ENCODE data around the gene RBFOX2. TPM values are rescaled to one million over a fixed set of nuclear protein-coding genes. Genes with fewer than 3 reads are reported as not detected.

RBFOX2 gene, protein sequence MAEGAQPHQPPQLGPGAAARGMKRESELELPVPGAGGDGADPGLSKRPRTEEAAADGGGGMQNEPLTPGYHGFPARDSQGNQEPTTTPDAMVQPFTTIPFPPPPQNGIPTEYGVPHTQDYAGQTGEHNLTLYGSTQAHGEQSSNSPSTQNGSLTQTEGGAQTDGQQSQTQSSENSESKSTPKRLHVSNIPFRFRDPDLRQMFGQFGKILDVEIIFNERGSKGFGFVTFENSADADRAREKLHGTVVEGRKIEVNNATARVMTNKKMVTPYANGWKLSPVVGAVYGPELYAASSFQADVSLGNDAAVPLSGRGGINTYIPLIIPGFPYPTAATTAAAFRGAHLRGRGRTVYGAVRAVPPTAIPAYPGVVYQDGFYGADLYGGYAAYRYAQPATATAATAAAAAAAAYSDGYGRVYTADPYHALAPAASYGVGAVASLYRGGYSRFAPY
- total RNA-seq: 127 and 173 TPM in 2 replicates
- 184 and 190 TPM in 2 replicates for polyA plus RNA-seq
- polyA plus RNA-seq (2012): 107 and 125 TPM in 2 replicates
- polyA minus RNA-seq (ENCODE audit: low replicate concordance): 147 and 168 TPM in 2 replicates

DNA sequence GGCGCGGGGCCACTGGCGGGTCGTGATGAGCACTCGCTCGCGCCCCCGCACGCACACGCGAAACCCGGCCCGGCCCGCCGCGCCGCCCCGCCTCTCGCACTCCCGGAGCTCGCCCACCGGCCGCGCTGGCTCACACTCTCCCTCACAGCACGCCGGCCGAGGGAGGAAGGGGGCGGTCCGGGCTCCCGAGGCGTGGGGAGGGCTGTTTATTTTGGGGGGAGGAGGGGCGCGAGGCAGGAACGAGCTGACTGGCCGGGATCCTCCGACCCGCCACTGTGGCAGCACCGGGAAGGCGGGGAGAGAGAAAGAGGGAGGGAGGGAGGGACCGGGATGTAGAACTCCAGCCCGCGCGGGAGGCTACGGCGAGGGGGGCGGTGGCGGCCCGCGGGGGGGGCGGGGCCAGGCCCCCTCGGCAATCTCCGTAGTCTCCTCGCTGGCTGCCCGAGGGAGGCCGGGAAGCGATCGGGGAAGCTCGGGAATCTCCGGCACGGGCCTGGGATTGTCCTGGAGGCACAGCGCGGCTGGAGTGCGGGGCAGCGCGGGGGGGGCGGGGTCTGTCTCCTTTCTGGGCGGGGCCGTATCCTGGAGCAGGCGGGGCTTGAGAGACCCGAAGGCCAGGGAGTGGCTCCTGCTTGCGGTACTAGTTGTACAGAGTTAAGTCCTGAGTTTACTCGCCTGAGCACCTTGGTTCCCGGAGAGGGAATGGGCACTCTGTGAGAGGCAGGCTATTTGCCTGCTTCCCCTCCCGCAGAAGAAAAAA, at the start of gene RBFOX2:
Gene RBFOX2, minus strand, starts transcription at position 179 of the 760 bp plus-strand sequence. CDS start 399 bp downstream, outside the sequence.
- peak within 1 kb of the TSS; percentile 92 for H3K4me2 ChIP-seq (ENCODE audit: extremely low read depth, insufficient read depth, low read length)
- H3K9ac ChIP-seq (ENCODE audit: insufficient read depth, low read length): peak within 1 kb of the TSS; percentile 81
- H3K27me3 ChIP-seq (ENCODE audit: control insufficient read depth, insufficient read depth, low read length): no peaks in the 10 kb centered on the region
- DNase-seq (ENCODE audit: low read depth in 2 of 2): peak; percentile 94 to 96
- no peak for TF ChIP-seq EZH2 (IDR thresholded peaks at IDR 0.05; ENCODE audit: low read length, missing control alignments)
- TF ChIP-seq, protein P1, sequence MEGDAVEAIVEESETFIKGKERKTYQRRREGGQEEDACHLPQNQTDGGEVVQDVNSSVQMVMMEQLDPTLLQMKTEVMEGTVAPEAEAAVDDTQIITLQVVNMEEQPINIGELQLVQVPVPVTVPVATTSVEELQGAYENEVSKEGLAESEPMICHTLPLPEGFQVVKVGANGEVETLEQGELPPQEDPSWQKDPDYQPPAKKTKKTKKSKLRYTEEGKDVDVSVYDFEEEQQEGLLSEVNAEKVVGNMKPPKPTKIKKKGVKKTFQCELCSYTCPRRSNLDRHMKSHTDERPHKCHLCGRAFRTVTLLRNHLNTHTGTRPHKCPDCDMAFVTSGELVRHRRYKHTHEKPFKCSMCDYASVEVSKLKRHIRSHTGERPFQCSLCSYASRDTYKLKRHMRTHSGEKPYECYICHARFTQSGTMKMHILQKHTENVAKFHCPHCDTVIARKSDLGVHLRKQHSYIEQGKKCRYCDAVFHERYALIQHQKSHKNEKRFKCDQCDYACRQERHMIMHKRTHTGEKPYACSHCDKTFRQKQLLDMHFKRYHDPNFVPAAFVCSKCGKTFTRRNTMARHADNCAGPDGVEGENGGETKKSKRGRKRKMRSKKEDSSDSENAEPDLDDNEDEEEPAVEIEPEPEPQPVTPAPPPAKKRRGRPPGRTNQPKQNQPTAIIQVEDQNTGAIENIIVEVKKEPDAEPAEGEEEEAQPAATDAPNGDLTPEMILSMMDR (conservative IDR thresholded peaks at IDR 0.05 in 1 of 2, IDR thresholded peaks at IDR 0.05 in 1 of 2; ENCODE audit: low read depth in 1 of 2, low read length in 2 of 2): no peak
- H2AFZ ChIP-seq (ENCODE audit: low read length): peak within 1 kb of the TSS; percentile 91
- H3K27ac ChIP-seq (ENCODE audit: insufficient read depth, low read length): peak within 1 kb of the TSS; percentile 76
- H3K79me2 ChIP-seq (ENCODE audit: control insufficient read depth, insufficient read depth, low read length): peaks cover 40% of the 10 kb centered on the region
- H3K4me1 ChIP-seq (ENCODE audit: control insufficient read depth, extremely low read depth, insufficient read depth, low read length): peaks cover 3% of the 10 kb centered on the region
- no peaks in the 10 kb centered on the region for H3K9me3 ChIP-seq (ENCODE audit: control insufficient read depth, insufficient read depth, low read depth, low read length)
- H4K20me1 ChIP-seq (ENCODE audit: control insufficient read depth, extremely low read depth, insufficient read depth, low read length): no peaks in the 10 kb centered on the region
- no peaks in the 10 kb centered on the region for H3K36me3 ChIP-seq (ENCODE audit: control insufficient read depth, insufficient read depth, low read length)
- H3K4me3 ChIP-seq (replicated peaks in 1 of 4; ENCODE audit: control extremely low read depth in 1 of 4, insufficient read depth in 1 of 4, low read depth in 3 of 4, low read length in 4 of 4): peak within 1 kb of the TSS; percentile 84 to 95 (median 88)

DNA sequence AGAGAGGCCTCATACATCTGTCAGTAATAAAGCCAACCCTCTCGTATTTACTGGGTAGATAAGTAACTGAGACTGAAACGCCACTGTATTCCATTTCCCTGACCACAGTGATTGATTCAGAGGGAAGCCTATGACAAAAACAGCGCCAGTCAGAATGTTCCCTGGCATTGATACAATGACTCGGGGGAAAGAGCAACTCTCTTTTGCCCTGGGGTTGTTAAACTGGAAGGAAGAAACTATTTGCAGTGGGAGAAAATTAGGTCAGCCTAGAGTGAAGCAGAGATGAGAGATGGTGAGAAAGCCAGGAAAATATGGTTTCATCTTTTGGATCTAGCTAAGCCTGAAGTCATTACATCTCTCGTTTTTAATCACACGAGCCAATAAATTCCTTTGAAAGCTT, 48.6 kb upstream of the RBFOX2 start:
- H3K4me1 ChIP-seq (ENCODE audit: control insufficient read depth, extremely low read depth, insufficient read depth, low read length): no peaks in the 10 kb centered on the region
- no peaks in the 10 kb centered on the region for H4K20me1 ChIP-seq (ENCODE audit: control insufficient read depth, extremely low read depth, insufficient read depth, low read length)
- DNase-seq (ENCODE audit: low read depth in 2 of 2): peak in 1 of 2 donors; percentile 40
- H3K79me2 ChIP-seq (ENCODE audit: control insufficient read depth, insufficient read depth, low read length): no peaks in the 10 kb centered on the region
- H3K27ac ChIP-seq (ENCODE audit: insufficient read depth, low read length): no peak overlapping the region
- no peak for TF ChIP-seq EZH2 (IDR thresholded peaks at IDR 0.05; ENCODE audit: low read length, missing control alignments)
- TF ChIP-seq, protein P1 (conservative IDR thresholded peaks at IDR 0.05 in 1 of 2, IDR thresholded peaks at IDR 0.05 in 1 of 2; ENCODE audit: low read depth in 1 of 2, low read length in 2 of 2): no peak
- no peaks in the 10 kb centered on the region for H3K27me3 ChIP-seq (ENCODE audit: control insufficient read depth, insufficient read depth, low read length)
- no peak overlapping the region for H3K4me3 ChIP-seq (replicated peaks in 1 of 4; ENCODE audit: control extremely low read depth in 1 of 4, insufficient read depth in 1 of 4, low read depth in 3 of 4, low read length in 4 of 4)
- H3K9ac ChIP-seq (ENCODE audit: insufficient read depth, low read length): no peak overlapping the region
- H3K4me2 ChIP-seq (ENCODE audit: extremely low read depth, insufficient read depth, low read length): no peak overlapping the region
- no peaks in the 10 kb centered on the region for H3K36me3 ChIP-seq (ENCODE audit: control insufficient read depth, insufficient read depth, low read length)
- no peak overlapping the region for H2AFZ ChIP-seq (ENCODE audit: low read length)
- no peaks in the 10 kb centered on the region for H3K9me3 ChIP-seq (ENCODE audit: control insufficient read depth, insufficient read depth, low read depth, low read length)

DNA sequence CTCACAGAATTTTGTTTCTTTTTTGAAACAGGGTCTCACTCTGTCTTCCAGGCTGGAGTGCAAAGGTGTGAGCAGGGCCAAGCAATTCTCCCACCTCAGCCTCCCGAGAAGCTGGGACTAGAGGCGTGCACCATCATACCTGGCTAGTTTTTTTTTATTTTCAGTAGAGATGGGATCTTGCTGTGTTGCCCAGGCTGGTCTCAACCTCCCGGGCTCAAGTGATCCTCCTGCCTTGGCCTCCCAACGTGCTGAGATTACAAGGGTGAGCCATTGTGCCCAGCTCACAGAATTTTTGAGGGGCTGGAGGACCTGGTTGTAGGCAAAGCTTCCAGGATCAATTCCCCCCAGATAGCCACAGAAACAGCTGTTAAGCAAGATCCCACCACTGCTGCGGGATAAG, 47.1 kb upstream of the RBFOX2 start:
- no peak for TF ChIP-seq EZH2 (IDR thresholded peaks at IDR 0.05; ENCODE audit: low read length, missing control alignments)
- TF ChIP-seq, protein P1 (conservative IDR thresholded peaks at IDR 0.05 in 1 of 2, IDR thresholded peaks at IDR 0.05 in 1 of 2; ENCODE audit: low read depth in 1 of 2, low read length in 2 of 2): no peak
- Histone ChIP-seq H3K27ac (ENCODE audit: insufficient read depth, low read length) (no peak overlapping the region), H3K9ac (ENCODE audit: insufficient read depth, low read length) (no peak overlapping the region), H3K4me1 (ENCODE audit: control insufficient read depth, extremely low read depth, insufficient read depth, low read length) (no peaks in the 10 kb centered on the region), H3K36me3 (ENCODE audit: control insufficient read depth, insufficient read depth, low read length) (no peaks in the 10 kb centered on the region), H2AFZ (ENCODE audit: low read length) (no peak overlapping the region), H3K79me2 (ENCODE audit: control insufficient read depth, insufficient read depth, low read length) (no peaks in the 10 kb centered on the region), H3K27me3 (ENCODE audit: control insufficient read depth, insufficient read depth, low read length) (no peaks in the 10 kb centered on the region), H4K20me1 (ENCODE audit: control insufficient read depth, extremely low read depth, insufficient read depth, low read length) (no peaks in the 10 kb centered on the region), H3K9me3 (ENCODE audit: control insufficient read depth, insufficient read depth, low read depth, low read length) (no peaks in the 10 kb centered on the region), H3K4me2 (ENCODE audit: extremely low read depth, insufficient read depth, low read length) (no peak overlapping the region), H3K4me3 (replicated peaks in 1 of 4; ENCODE audit: control extremely low read depth in 1 of 4, insufficient read depth in 1 of 4, low read depth in 3 of 4, low read length in 4 of 4) (no peak overlapping the region)
- no peak for DNase-seq (ENCODE audit: low read depth in 2 of 2)

Measured in fibroblast of lung (primary cell).